Cortex of kidney (tissue), 1 donor: ENCODE data around the gene SYNPO2L.
"Not testable (repeated sequence)": the region's sequence is repeated elsewhere in the genome, so short reads cannot be mapped to it uniquely, and the experiment has no call there.

Experiments
- DNase-seq: peaks from one replicate; lab custom pipeline; 2025; lab: John Stamatoyannopoulos, UW

Gene SYNPO2L

GRCh38 chr10:73655990-73656298 lies at the start of gene SYNPO2L:
SYNPO2L (minus strand) TSS chr10:73656029; CDS start chr10:73655922, 107 bp downstream.
- DNase-seq, result no peak

- DNase-seq, result not testable (repeated sequence)
Measured at GRCh38 chr10:73703924-73704323, 48.1 kb upstream of the SYNPO2L start.

- not testable (repeated sequence) for DNase-seq
Measured at GRCh38 chr10:73698819-73699218, 43.0 kb upstream of the SYNPO2L start.

GRCh38 chr10:73697675-73698159 lies 41.9 kb upstream of the SYNPO2L start, which contains the start of gene AGAP5:
AGAP5 (minus strand) TSS chr10:73698109; CDS start chr10:73697755, 354 bp downstream.
- not testable (repeated sequence) for DNase-seq

- DNase-seq, result not testable (repeated sequence)
Measured at GRCh38 chr10:73695302-73695701, 39.5 kb upstream of the SYNPO2L start.

GRCh38 chr10:73690755-73691154 lies 34.9 kb upstream of the SYNPO2L start:
- DNase-seq, result not testable (repeated sequence)

- not testable (repeated sequence) for DNase-seq
Measured at GRCh38 chr10:73689596-73689995, 33.8 kb upstream of the SYNPO2L start.

- not testable (repeated sequence) for DNase-seq
Measured at GRCh38 chr10:73687641-73688040, 31.8 kb upstream of the SYNPO2L start.

- not testable (repeated sequence) for DNase-seq
Measured at GRCh38 chr10:73674546-73674945, 18.7 kb upstream of the SYNPO2L start.

- not testable (repeated sequence) for DNase-seq
Measured at GRCh38 chr10:73668378-73668777, 12.5 kb upstream of the SYNPO2L start.

- DNase-seq, result not testable (repeated sequence)
Measured at GRCh38 chr10:73666153-73666809, 10.5 kb upstream of the SYNPO2L start.

- DNase-seq, result not testable (repeated sequence)
Measured at GRCh38 chr10:73665581-73665980, 9.8 kb upstream of the SYNPO2L start.

GRCh38 chr10:73664156-73665040 lies 8.6 kb upstream of the SYNPO2L start:
- not testable (repeated sequence) for DNase-seq

- not testable (repeated sequence) for DNase-seq
Measured at GRCh38 chr10:73663621-73664020, 7.8 kb upstream of the SYNPO2L start.

- not testable (repeated sequence) for DNase-seq
Measured at GRCh38 chr10:73662705-73663104, 6.9 kb upstream of the SYNPO2L start.

GRCh38 chr10:73655257-73655989 lies 406 bp downstream of the SYNPO2L start:
- no peak for DNase-seq

GRCh38 chr10:73653701-73654100 lies 2.1 kb downstream of the SYNPO2L start:
- no peak for DNase-seq

GRCh38 chr10:73653195-73653594 lies 2.6 kb downstream of the SYNPO2L start:
- no peak for DNase-seq

- no peak for DNase-seq
Measured at GRCh38 chr10:73650537-73651331, 5.1 kb downstream of the SYNPO2L start.

- DNase-seq, result no peak
Measured at GRCh38 chr10:73649876-73650536, 5.8 kb downstream of the SYNPO2L start.
